Left renal cortex interstitium (tissue), 4 donors: ENCODE data around the gene MED12L. TPM values are rescaled to one million over a fixed set of nuclear protein-coding genes. Genes with fewer than 3 reads are reported as not detected.
"Not testable (repeated sequence)": the region's sequence is repeated elsewhere in the genome, so short reads cannot be mapped to it uniquely, and the experiment has no call there.

Experiments used
- DNase-seq, 4 donors: peaks; one replicate each; pipeline ENCODE4 v3.0.0-alpha.2; 2013; ENCODE audit warnings: low read depth in 4 of 4, low spot score in 2 of 4, missing footprints in 1 of 4
- polyA plus RNA-seq, 4 donors: library from polyadenylated mRNA; unstranded; fragments of 120-200 nt; gene quantifications; one replicate each; pipeline ENCODE4 v1.2.1, GENCODE V29; 2013; ENCODE audit not compliant: insufficient read length in 4 of 4

The MED12L gene
- polyA plus RNA-seq, 4 donors: 1.6 to 3.0 (median 2.2) TPM

- DNase-seq: no peak
Observed at GRCh38 chr3:151230646-151231045, 145.2 kb downstream of the MED12L start.

GRCh38 chr3:151232403-151232802 lies 146.9 kb downstream of the MED12L start:
- not testable (repeated sequence) for DNase-seq

- no peak for DNase-seq
Observed at GRCh38 chr3:151232991-151233390, 147.5 kb downstream of the MED12L start.

DNA sequence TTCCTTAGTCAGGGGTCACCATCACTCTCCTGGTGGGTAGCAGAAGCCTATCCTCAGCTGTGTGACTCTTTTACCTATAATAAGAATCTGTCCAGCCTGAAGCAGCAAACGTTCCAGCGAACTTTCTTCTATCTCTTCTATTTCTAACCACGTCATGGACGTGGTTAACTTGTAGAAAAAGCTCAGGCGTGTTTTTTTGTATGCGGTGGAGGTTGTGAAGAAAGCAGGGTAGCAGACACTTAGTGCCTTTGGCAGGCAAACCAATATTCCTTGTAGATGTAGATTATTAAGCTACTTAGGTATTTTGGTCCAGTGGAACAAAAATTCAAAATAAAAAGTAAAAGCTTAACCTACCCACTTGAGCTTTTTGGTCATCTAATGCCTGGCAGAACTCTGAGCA lies 149.4 kb downstream of the MED12L start:
- DNase-seq: no peak

DNA sequence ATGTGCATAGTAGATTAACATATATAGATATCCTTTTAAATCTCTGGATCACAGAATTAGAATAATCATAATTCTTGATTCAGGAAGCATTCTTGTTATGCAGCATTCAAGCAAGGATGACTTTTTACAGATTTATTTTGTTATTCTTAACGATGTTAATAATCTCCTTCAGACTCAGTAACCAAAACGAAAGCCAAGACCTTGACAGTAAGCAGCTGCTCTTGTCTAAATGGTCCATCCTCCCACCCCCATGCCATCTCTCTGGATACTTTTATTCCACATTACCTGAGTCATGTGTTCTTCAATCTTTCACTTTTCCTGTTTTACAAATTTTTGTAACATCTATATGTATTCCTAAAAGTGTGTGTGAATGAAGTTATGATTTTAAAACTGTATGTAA lies 150.9 kb downstream of the MED12L start:
- no peak for DNase-seq

- DNase-seq: no peak
Observed at GRCh38 chr3:151236736-151237135, 151.3 kb downstream of the MED12L start.

DNA sequence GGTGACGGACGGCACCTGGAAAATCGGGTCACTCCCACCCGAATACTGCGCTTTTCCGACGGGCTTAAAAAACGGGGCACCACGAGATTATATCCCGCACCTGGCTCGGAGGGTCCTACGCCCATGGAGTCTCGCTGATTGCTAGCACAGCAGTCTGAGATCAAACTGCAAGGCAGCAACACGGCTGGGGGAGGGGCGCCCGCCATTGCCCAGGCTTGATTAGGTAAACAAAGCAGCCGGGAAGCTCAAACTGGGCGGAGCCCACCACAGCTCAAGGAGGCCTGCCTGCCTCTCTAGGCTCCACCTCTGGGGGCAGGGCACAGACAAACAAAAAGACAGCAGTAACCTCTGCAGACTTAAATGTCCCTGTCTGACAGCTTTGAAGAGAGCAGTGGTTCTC lies 156.5 kb downstream of the MED12L start:
- DNase-seq: not testable (repeated sequence)

GRCh38 chr3:151248772-151249337 lies 163.4 kb downstream of the MED12L start:
- no peak for DNase-seq

DNA sequence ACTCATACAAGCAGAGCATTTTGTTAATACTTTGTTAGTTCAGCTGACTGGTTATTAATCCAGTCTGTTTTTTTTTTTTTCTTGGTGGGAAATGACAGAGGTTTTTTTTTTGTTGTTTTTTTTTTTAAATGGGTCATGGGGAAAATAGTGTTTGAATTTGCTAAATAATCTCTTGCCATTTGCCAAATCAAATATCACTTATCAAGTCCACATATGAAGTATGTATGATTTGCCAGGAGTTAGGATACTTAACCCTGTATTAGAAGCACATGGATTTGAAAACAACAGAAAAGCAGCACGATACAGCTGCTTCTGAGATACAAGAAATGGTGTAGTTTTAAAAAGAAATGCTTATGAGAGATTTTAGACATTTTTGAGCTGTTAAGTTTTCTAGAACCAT lies 171.3 kb downstream of the MED12L start:
- DNase-seq: no peak

DNA sequence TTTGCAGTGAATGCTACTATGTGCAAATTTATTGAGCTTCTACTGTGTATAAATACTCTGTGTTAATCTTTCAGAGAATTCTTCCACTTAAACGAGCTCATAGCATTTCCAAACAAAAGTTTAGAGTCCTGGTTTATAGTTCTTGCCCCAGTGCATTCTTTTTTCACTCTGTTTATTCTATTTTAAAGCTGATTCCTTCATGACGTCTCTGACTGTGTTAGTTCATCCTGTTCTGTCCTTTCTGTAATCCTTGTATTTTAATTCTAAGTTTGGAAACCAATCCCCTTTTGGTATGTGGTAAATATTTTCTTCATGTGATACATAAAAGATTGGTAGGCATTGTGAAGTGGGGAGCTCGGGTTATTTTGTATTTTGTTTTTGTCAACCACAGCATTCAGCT lies 174.2 kb downstream of the MED12L start:
- DNase-seq: no peak

DNA sequence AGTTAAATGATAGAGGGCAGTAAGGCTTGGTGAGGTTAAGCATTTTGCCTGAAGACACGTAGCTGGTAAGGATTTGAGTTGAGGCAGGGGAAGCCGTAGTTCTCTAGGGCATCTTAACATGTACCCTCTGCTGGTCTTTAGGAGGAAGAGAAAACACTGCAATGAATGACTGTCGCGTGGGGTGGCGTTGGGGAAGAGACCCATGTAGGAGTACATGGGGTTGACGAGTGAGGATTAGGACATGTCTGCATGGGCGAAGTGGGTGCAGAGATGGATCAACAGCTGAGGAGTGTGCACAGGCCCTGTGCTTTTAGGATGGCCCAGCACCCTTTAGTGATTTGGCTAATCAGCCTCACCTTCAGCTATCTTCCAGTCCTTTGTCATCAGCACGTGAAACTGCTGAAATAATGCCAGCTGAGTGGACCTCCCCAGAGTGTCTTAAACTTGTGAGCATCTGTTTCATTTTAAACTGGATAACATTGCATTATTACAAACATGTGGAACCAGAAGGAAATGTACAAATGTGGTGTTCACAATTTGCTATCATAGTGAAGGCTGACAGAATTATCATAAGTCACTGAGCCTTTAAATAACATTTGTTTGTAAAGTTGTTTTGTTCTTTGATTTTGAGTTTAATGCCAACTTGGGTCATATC lies 177.5 kb downstream of the MED12L start:
- no peak for DNase-seq

- DNase-seq: no peak
Observed at GRCh38 chr3:151264605-151265004, 179.1 kb downstream of the MED12L start.

DNA sequence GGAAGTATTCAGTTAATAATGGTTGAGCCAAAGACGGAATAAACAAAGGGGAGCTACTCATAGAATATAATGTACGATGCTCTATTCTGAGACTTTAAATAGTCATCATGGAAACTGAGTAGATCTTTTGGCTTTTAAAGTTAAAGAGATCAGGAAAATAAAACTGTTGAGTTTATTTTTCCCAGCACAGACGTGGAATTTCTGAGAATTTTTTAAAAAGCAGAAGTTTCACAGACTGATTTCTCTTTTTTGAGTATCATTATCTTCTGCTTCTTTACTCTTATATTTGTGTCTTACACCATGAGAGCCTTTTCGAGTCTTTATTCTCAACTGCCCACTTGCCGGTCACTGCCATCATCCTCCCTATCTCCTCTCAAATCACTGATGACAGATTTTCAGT lies 179.7 kb downstream of the MED12L start:
- DNase-seq: no peak

- no peak for DNase-seq
Observed at GRCh38 chr3:151265866-151266265, 180.4 kb downstream of the MED12L start.

- DNase-seq: no peak
Observed at GRCh38 chr3:151267066-151267465, 181.6 kb downstream of the MED12L start.

DNA sequence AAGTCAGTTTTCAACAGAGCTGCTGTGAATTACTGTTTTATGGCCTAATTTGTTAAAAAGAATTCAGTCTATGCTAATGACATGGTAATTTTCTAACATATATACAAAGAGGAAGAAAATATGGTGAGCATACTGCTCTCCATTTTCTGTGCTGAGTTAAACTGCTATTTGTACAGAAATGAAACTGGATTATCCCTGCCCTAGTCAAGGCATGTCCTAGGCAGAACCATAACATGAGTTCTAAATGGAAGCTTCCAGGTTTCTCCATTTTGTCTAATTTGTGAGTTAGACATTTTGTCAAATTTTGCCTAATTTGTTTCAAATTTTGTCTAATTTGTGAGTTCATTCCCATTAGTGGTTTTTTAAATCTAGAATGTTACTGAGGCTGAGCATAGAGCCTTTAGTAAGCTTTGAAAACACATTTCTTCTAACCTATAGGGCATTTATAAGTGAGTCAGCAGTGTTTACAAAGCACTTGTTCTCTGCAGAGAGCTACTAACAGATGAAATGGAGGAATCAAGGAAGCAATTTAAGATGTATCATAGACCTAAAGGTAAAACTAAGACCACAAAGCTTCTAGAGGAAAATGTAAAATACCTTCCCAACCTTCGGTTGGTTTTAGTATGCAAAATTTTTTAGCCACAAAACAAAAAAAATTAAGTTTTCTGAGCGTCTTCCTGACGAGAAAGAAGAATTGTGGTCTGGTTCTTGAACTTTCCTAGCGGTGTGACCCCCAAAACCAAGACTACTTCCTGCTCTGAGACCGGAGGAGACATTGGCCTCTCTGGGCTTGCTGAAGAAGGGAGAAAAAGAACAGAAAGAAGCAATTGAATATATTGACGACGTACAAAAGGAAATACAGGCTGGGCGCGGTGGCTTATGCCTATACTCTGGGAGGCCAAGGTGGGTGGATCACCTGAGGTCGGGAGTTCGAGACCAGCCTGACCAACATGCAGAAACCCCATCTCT lies 183.1 kb downstream of the MED12L start:
- no peak for DNase-seq

- DNase-seq: no peak
Observed at GRCh38 chr3:151269631-151270030, 184.2 kb downstream of the MED12L start.

DNA sequence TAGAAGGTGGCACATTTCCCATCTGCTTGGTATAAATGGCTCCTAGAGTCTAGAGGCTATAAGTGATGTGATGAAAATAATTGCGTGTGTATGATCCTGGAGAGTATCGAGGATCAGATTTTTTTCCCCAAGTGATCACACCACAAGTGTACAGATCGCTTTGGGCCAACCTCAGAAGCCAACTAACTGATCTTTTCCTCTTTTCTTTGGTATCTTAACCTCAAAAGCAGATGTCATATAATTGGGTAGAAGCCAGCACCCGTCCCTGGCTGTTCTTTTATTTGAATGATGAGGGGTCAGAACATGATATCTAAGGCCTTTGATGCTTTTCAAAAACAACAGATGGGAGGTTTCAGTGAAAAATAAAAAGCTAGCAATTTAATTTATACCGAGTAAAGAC lies 189.6 kb downstream of the MED12L start:
- no peak for DNase-seq

DNA sequence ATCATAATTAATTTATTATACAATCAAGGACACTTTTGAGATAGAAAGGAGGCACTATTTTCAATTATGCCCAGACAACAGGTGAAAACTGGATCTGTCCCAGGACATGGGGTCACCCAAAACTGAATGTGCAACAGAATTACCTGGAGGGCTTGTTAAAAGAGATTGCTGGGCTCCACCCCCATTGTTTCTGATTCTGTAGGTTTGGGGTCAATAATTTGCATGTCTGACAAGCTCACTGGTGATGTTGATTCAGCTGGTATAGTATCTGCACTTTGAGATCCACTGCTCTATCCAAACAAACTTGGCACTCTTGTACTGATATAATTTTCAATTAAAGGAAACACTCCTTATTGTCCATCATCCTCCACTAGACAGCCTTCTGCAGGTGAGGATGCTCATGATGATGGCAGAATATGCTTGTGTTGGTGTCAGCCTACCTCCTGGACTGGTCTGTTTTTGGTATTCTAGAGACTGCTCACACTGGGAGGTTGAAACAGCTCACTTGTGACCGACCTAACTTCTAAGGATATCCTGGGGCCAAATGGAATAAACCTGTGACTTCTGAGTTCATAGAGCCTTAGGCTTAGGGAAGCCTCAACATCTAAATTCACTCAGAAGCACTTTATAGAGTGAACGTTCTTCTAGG lies 190.7 kb downstream of the MED12L start:
- no peak for DNase-seq

DNA sequence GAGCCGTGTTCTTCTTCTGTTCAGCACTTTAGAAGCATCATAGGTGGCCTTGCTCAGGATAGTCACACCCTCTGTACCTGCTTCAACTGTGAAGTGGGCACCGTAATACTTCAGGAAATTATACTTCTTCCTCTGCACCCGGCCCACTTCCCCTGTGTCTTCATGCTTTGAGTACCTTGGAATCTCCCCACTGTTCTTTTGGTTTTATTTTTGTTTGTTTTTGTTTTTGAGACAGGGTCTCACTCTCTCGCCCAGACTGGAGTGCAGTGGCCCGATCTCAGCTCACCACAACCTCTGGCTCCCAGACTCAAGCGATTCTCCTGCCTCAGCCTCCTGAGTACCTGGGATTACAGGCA lies 191.2 kb downstream of the MED12L start:
- DNase-seq: no peak

DNA sequence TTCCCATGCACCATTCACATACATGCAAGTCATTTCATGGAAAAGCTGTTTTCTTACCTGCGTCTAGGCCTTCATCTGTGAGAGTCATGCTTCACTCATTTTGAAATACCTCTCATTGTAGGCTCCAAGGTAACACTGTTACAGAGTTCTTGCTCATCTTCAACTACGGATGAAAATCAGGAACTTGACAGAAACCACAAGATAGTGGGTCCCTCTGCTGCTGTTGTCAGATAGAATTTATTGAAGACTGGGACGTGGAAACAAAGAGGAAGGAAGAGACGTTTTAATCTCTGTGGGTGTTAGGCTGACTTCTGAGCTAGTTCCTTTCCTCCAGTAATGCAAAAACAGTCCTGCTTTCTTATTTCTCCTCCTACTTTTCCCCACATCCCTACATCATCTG lies 192.8 kb downstream of the MED12L start, which contains the start of gene P2RY14:
Gene P2RY14 (minus strand): TSS at position 313 of the 400 bp plus-strand sequence. CDS start 64,226 bp downstream, outside the sequence.
- no peak for DNase-seq
